Astrocyte of the hippocampus (primary cell): ENCODE results near the gene RPS15.

Experiments
- DNase-seq: peaks from one replicate; pipeline ENCODE4 v3.0.0; 2011; ENCODE audit warnings: low read depth, low spot score

The RPS15 gene

DNA sequence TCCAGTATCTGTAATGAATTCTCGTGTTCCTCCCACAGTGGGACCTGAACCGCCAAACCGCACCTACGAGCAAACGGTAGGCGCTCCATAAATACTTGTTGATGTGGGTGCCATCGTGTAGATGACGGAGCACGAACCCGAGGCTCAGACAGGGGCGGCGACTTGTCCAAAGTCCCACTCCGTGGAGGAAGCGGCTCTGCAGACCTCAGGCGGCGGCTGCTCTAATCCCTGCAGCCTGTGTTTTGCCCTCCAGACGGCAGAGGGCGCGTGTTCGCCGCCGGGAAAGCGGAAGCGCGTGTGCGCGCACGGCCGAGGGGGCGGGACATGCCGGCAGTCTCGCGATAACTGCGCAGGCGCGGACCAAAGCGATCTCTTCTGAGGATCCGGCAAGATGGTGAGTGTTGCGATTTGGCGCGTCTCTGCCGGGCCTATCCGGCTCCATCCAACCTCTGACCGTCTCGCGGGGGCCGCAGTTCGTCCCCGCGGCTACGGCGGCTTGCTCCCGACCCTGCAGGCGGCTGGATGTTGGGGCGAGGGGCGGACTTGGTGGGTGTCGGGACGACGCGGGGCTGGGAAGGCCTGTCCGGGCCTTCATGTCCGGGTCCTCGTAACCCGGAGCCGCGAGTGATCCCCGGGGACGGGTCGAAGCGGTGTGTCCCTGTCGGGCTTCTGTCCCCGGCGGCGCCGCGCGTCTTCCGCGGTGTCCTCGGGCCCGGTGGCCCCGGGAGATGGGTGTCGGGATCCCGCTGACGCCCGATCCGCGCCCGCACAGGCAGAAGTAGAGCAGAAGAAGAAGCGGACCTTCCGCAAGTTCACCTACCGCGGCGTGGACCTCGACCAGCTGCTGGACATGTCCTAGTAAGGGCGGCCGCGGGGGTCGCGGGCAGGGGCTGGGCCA is at the start of gene RPS15:
Gene RPS15, plus strand, starts transcription at position 362 of the 898 bp plus-strand sequence. Its CDS starts 30 bp downstream, at position 392.
- peak; percentile 98 for DNase-seq

DNA sequence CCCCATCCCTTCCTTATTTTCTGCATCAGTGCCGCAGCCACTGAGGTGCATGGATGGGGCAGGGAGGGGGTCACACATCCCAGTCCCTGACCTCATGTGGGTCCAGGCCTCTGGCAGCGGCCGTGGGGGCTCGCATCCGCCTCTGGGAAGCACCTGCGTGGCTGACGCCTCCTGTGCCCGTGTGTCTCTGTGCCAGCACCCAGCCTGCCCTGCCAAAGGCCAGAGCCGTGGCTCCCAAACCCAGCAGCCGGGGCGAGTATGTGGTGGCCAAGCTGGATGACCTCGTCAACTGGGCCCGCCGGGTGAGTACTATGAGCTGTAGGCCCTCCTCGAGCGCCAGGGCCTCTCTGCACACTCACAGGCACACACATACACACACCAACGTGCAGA is 49.6 kb upstream of the RPS15 start:
- no peak for DNase-seq

DNA sequence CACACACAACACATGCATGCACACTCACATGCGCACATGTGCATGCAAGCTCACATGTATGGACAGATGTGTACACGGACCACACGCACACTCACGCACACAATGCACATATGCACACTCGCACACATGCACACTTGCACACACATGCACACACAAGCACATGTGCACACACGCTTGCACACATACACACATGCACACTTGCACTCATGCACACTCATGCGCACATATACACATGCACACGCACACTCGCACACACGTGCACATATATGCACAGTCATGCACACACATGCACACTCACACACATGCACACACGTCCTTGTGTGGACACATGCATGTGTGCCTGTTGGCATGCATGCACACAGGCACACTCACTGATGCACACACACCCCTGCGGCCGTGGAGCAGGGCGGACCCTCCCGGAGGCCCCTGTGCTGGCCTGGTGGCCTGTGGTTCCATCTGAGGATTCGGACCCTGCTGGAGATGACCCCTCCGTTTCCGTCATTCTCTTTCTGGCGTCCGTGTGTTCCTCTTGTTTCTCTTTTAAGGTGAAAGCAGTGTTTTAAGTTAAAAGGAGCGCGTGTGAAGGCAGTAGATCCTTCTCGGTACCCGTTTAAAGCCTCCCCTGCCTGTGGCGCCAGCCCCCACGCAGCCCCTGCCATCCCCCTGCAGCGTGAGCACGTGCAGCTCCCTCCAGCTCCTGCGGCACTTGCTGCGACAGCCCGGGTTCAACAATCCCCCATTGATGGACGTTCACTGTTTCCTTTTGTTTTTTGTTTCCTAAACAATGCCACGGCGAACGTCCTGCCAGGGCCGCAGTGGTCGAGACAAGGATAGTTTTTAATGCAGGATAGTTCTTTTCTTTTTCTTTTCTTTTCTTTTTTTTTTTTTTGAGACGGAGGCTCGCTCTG is 48.9 kb upstream of the RPS15 start:
- DNase-seq = no peak

DNA sequence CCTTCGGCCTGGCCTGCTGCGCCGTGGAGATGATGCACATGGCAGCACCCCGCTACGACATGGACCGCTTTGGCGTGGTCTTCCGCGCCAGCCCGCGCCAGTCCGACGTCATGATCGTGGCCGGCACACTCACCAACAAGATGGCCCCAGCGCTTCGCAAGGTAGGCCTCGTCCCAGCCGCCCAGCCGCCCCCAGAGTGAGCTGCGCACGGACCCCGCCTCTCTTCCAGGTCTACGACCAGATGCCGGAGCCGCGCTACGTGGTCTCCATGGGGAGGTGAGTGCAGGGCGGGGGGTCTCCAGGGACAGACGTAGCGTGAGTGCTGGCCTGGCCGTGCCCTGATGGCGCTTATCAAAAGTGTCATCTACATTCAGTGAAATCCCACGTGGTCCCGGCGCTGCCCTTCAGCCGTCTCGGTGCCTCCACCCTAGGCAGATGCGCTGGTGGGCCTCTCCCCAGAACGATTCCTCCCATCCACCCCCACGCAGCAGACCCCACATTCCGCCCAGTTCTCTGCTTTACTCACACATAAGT is 47.2 kb upstream of the RPS15 start:
- no peak for DNase-seq

DNA sequence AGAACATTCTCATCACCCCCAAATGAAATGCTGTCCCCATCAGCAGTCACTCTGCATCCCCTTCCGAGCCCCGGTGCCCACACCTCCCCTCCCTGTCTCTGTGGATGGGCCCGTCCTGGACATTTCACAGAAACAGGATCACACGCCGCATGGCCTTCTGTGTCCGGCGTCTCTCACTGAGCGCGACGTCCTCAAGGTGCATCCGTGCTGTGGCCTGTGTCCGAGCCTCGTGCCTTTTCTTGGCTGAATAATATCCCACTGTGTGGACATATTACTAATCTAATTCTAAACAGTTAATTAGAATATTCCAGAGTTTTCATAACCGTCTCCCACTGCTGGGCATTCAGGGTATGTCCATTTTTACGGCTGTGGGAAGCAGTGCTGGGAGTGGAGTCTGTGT is 45.8 kb upstream of the RPS15 start:
- no peak for DNase-seq

DNA sequence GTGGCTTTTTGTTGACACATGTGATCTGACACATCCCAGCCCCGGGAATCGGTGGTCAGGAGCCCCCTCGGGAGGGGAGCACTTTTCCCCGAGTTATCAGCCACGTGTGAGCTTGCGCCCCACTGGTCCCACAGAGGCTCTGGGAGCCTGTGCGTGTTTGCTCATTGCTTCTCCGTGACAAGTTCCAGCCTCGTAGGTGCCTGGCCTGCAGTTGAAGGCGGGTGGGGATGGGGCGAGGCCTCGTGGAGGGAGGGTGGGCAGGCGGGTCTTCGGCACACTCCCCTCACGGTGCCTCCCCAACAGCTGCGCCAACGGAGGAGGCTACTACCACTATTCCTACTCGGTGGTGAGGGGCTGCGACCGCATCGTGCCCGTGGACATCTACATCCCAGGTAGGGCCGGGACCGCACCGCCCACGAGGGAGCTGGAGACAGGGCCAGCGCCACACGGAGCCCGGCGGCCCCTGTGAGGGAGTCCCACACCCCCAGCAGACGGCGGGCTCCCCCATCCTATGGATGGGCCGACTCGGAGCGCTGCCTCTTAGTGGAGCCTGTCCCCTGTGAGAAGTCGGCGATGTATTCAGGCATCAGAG is 45.2 kb upstream of the RPS15 start:
- DNase-seq = no peak

DNA sequence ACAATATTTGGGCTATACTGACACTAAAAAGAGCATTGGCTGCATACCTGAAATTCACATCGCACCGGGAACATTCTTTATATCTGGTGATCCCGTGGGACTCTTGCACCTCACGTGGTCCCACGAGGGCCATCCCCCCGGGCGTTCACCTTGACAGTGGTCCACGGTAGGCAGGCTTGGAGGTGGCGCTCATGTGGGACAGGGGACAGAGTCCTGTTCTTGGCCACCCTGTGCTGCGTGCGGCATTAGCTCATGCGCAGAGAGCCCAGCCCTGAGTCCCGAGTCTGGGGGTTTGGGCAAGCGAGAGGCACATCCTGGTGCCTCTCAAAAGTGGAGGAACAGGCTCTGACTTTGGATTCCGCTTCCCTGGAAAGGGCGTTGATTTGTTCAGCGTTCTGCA is 44.4 kb upstream of the RPS15 start:
- DNase-seq = no peak

DNA sequence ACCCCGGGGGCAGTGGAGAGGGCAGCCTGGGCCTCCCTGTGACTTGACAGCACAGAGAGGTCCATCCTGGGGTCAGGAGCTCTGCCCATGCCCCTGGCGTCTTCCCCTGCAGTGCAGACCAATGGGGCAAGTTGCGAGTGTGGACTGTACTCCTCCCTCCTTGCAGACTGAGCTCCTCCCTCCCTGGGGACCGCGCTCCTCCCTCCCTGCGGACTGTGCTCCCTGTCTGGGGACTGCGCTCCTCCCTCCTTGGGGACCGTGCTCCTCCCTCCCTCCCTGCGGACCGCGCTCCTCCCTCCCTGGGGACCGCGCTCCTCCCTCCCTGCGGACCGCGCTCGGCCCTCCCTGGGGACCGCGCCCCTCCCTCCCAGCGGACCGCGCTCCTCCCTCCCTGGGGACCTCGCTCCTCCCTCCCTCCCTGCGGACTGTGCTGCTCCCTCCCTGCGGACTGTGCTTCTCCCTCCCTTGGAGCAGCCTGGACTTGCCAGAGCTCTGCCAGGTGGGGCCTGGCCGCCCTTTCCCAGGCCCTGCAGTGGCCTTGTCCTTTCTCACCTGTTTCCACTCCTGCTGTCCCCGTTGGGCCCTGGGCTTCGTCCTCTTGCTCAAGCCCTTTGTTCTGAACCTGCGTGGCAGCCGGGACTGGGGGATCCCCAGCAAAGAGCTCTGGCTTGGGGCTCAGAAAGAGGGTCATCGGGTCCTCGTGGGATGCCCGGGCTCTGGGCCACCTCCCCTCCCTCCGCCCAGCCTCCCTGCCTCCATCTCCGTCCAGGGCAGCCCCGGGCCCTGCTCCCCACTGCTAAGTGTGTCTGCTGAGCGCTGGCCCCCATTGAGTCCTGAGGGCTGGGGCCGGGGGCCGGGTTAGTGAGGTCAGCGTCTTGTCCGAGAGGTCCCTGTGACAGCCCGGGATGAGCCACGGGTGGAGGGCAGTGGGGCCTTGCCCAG is 43.7 kb upstream of the RPS15 start:
- peak; percentile 48 for DNase-seq

DNA sequence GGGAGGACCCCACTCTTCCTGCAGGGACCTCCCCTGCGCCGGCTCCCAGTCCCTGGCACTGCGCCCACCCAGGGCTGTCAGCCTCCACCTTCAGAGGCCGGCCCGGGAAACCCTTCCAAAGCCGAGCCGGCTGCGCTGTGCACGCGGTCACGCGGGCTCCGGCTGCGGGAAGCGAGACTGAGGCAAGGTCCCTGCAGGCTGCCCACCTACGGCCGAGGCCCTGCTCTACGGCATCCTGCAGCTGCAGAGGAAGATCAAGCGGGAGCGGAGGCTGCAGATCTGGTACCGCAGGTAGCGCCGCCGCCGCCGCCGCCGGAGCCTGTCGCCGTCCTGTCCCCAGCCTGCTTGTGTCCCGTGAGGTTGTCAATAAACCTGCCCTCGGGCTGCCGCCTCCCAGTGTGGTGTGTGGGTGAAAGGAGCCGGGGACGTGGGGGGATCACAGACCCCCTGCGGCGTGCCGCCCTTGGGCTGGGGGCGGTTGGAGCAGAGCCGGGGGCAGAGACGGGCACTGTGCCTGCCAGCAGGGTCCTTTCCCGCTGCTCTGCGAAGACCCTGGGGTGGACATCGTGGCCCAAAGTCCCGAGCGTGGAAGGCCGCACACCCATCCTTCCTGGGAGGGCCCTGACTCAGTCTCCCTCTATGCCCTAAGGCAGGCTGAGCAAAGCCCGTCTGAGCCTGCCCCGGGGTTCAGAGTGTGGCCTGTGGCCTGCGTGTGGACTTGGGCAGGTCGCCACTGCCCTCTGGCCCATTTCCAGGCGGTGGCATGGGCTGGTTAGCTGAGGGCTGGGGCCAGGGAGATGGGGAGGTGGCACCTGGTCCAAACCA is 42.8 kb upstream of the RPS15 start:
- no peak for DNase-seq

DNA sequence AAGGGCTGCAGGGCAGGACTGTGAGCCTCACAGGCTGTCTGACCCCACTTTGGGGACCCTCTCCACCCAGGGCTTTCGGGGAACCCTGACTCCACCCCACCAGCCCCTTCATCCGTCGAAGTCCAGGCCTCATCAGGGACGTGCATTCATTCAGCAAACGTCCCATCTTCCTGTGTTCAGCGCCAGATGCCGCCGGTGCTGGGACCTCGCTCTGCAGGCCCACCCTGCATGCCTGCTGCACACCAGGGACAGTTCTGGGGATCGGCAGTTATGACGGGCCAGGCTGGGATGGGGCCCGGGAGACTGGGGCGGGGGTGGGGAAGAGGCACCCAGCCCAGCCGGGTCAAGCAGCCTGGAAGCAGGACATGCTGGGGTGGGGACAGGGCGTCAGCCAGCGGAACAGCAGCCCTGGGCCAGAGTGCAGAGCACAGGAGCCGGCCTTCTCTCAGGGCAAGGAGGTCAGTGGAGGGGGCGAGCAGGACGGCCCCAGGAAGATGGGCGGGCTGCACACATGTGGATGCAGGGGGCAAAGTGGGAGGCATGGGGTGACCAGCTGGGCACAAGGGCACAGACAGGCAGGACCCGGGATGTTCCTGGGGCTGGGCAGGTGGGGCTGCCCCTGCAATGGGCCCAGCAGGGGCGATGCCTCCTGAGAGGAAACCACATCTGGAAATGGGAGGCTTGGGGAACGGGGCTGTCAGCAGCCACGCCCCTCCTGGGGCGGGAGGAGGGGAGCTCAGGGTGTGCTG is 42.0 kb upstream of the RPS15 start:
- DNase-seq = no peak

DNA sequence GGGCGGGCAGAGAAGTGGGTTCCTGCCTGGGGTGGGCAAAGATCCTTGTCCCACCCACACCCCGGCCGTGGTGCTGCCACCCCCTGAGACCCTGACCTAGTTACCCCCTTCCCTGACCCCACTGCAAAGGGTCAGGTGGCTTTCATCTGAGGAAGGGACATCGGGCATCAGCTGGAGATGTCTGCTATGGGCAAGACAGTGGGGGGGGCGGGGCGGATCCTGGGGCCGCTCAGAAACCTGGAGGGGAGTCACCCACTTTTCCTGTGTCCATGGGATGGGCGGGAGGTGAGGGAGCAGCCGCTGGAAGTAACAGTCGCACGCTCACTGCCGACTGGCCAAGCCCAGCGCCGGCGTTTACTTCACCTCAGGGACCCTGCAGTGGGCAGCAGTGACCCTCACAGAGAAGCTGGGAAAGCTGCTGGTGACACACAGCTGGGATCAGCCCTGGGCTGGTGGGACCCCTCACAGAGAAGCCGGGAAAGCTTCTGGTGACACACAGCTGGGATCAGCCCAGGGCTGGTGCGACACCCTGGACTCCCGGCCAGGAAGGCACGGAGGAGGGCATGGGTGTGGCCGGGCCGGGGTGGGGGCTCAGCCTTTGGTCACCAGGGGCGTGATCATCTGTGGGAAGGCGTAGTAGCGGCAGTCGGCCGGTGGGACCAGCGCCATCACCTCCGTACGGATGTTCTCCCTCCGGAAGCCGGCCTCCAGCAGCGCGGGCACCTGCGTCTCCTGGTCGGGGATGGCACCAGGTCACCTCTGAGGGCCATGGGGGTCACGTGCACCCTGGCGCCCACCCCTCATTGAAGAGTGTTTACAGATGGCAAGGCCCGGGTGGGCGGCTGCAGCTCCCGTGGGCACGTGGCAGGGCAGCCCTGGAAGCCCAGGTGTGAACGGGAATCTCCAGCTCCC is 41.2 kb upstream of the RPS15 start:
- no peak for DNase-seq

DNA sequence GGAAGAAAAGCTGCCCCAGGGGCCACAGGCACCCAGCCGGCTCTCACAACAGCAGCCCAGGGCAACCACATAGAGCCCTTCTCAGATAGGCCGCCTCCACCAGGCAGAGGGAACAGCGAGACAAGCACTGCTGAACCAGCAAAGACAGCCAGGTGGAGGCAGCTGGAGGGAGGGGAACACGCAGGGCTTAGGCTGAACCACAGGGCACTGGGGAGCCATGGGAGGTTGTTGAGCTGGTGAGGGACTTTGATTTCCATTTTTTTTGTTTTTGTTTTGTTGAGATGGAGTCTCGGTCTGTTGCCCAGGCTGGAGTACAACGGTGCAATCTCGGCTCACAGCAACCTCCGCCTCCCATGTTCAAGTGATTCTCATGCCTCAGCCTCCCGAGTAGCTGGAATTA is 40.4 kb upstream of the RPS15 start:
- no peak for DNase-seq

DNA sequence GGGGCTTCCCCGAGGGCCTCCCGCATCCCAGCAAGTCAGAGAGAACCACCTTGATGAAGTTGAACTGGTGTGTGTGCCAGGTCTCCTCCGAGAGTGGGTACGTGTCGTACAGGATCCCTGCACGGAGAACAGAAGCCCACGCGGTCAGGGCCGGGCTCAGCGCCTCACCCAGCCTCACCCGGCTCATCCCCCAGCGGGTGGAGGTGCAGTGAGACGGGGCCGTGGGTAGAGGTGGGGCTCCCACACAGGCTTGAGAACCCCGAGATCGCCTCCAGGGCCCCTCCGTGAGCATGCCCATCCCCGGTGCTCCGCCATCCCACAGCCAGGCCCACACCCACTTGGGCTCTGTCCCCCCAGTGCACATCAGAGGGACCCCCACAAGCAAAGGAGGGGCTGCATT is 39.1 kb upstream of the RPS15 start:
- DNase-seq = no peak

DNA sequence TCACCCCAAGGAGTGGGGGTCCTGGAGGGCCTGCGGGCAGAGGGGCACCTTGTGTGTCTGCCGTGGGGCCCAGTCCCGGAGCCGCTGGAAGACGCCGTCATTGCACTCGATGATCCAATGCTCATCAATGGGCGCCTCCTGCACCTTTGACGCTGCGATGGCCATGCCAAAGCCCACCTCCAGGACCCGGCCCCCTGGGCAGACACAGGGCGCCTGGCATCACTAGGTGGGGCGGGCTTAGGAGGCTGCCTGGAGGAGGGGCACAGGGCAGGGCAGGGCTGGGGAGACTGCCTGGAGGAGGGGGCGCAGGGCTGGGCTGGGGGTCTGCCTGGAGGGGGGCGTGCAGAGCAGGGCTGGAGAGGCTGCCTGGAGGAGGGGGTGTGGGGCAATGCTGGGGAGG is 38.5 kb upstream of the RPS15 start:
- DNase-seq = no peak

DNA sequence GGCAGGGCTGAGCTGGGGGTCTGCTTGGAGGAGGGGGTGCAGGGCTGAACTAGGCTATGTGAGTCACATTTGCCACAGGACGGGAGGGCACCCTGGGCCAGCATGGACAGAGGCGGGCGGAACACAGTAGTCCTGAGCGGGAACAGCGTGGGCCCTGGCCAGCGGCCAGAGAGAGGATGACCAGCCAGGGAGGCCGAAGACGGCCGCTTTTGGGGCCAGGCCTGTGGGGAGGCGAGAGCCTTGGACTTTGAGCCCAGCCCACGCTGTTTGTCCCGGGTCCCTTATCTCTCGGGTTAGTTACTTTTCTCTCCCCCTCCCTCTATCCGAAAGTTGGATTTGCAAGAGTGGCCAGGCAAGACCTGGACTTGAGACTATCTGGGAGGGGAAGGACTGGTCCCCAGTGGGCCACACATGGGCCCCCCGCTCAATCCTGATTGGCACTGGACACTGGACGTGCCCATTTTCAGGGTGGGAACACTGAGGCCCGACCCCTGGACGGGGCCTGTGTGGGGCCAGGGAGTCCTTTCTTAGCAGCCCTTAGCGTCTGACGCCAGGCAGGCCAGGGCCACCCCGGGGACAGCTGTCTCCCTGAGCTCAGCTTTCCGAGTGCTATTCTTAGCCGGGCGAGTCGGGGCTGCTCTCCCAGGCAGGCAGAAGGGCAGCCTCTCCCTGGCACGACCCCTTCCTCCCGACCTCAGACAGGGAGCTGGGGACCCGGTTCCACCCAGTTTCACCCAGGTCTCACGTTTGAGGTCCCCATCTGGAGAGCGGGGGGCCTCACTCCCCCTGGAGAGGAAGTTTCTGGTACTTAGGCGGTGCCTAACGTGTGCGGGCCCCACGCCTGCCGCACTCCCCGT is 37.7 kb upstream of the RPS15 start:
- DNase-seq = no peak

DNA sequence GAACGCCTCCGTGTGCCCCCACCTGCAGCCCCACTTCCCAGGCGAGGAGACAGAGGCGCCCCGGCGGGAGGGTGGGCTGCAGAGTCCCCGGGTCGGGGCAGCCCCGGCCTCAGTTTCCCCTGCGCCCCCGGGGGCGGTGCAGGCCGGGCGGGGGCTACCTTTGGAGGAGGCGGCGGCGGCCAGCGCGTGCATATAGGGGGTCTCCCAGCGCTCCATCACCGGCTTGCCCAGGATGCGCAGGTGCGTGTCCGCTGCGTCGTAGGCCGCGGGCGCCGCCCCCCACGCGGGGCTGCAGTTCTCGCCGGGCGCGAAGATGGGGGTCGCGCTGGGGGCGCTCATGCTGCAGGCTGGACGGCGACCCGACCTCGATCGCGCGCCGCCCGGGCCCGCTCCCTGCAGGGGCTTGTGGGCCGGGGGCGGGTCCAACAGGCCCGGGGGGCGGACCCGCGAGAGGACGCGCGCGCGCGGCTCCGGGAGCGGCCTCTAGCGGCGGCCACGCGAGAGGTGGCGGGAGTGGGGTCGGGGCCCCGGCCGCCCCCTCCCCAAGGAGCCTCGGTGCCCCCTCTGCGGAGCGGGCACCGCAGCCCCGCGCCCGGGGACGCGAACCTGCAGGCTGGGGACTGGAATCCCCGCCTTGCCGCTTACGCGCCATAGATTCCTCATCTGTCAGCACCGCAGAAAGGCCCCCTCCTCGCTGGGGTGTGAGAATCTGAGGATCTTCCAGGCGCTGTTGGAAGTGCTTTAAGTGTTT is 36.9 kb upstream of the RPS15 start, which contains the start of gene GAMT:
Gene GAMT, minus strand, starts transcription at position 405 of the 751 bp plus-strand sequence. Its CDS starts 66 bp downstream, at position 339.
- DNase-seq = peak; percentile 77
